22Rv1 (cell line): ENCODE results near the gene FH.

Source experiments
- H3K27ac ChIP-seq: fragments of 450-650 bp; 2 replicates; pipeline ENCODE4 v1.5.1; 2017
- CTCF ChIP-seq: fragments of 450-650 bp; IDR thresholded peaks from 2 replicates; pipeline ENCODE4 v1.5.1; 2017; ENCODE audit warnings: mild to moderate bottlenecking
- ZFX ChIP-seq: fragments of 450-650 bp; IDR thresholded peaks from 2 replicates; pipeline ENCODE4 v1.6.1; 2017; ENCODE audit warnings: antibody characterized with exemption, borderline replicate concordance

Gene FH

GRCh38 chr1:241533326-241534115 is 14.0 kb upstream of the FH start:
- H3K27ac ChIP-seq, result no peak overlapping the region
- no peak for TF ChIP-seq CTCF
- no peak for TF ChIP-seq ZFX

GRCh38 chr1:241532864-241533263 is 13.3 kb upstream of the FH start:
- H3K27ac ChIP-seq, result no peak overlapping the region
- no peak for TF ChIP-seq ZFX
- TF ChIP-seq CTCF, result no peak

- TF ChIP-seq ZFX (no peak), CTCF (no peak)
These were observed 12.6 kb upstream of the FH start, which contains the start of gene KMO for GRCh38 chr1:241532162-241532531. Gene KMO (plus strand): TSS chr1:241532378. CDS start chr1:241532445, 67 bp downstream.

GRCh38 chr1:241531195-241532161 is 11.9 kb upstream of the FH start:
- TF ChIP-seq CTCF, result peak; percentile 89
- no peak for TF ChIP-seq ZFX
- no peak overlapping the region for H3K27ac ChIP-seq

More at GRCh38 chr1:241532162-241532531, 12.6 kb upstream of the FH start, which contains the start of gene KMO:
- no peak within 1 kb of the TSS for H3K27ac ChIP-seq

- H3K27ac ChIP-seq, result no peak overlapping the region
- TF ChIP-seq ZFX (no peak), CTCF (no peak)
These were observed 7.6 kb upstream of the FH start for GRCh38 chr1:241527146-241527545.

GRCh38 chr1:241525026-241525425 is 5.5 kb upstream of the FH start:
- no peak for TF ChIP-seq ZFX
- TF ChIP-seq CTCF, result no peak

GRCh38 chr1:241521718-241522117 is 2.2 kb upstream of the FH start:
- TF ChIP-seq ZFX (no peak), CTCF (no peak)
- no peak overlapping the region for H3K27ac ChIP-seq

More at GRCh38 chr1:241525026-241525425, 5.5 kb upstream of the FH start:
- no peak overlapping the region for H3K27ac ChIP-seq
